SH-SY5Y (cell line): ENCODE results near the gene TAS1R1.

ENCODE experiments used
- GATA2 ChIP-seq: IDR thresholded peaks from 2 replicates; pipeline ENCODE4 v1.6.1; 2011; ENCODE audit warnings: mild to moderate bottlenecking, low read depth, low read length
- GATA3 ChIP-seq: IDR thresholded peaks from 2 replicates; pipeline ENCODE4 v1.6.1; 2011; ENCODE audit warnings: low read depth, mild to moderate bottlenecking, low read length, moderate library complexity

- TF ChIP-seq GATA2 (no peak), GATA3 (no peak)
Observed at GRCh38 chr1:6505367-6506209, 49.5 kb upstream of the TAS1R1 start.
